Neural progenitor cell (in vitro differentiated cells): ENCODE measurements around the gene RNH1.
"Not testable (repeated sequence)": the region's sequence is repeated elsewhere in the genome, so short reads cannot be mapped to it uniquely, and the experiment has no call there.

ENCODE experiments used
- EZH2 ChIP-seq: fragments of 200-600 bp; sonication (generic); IDR thresholded peaks from 2 replicates; pipeline ENCODE4 v1.6.1; 2017; ENCODE audit warnings: antibody characterized with exemption, mild to moderate bottlenecking, moderate library complexity
- EZH2phosphoT487 ChIP-seq: fragments of 200-600 bp; sonication (generic); IDR thresholded peaks from 2 replicates; pipeline ENCODE4 v1.6.1; 2017; ENCODE audit warnings: antibody characterized with exemption
- TF ChIP-seq, protein P1 (sequence below): fragments of 200-600 bp; sonication (generic); IDR thresholded peaks from 2 replicates; pipeline ENCODE4 v1.5.1; 2017; ENCODE audit warnings: antibody characterized with exemption, mild to moderate bottlenecking

DNA sequence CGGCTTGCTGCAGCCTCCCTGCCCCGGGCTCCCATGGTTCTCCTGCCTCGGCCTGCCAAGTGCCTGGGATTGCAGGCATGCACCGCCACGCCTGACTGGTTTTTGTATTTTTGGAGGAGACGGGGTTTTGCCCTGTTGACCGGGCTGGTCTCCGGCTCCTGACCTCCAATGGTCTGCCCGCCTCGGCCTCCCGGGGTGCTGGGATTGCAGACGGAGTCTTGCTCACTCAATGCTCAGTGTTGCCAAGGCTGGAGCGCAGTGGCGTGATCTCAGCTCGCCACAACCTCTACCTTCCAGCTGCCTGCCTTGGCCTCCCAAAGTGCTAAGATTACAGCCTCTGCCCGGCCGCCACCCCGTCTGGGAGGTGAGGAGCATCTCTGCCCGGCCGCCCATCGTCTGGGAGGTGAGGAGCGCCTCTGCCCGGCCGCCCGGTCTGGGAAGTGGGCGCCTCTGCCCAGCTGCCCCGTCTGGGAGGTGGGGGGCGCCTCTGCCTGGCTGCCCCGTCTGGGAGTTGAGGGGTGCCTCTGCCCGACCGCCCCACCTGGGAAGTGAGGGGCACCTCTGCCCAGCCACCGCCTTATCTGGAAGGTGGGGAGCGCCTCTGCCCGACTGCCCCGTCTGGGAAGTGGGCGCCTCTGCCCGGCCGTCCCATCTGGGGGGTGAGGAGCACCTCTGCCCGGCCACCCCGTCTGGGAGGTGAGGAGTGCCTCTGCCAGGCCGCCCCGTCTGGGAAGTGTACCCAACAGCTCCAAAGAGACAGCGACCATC is 10.1 kb upstream of the RNH1 start:
- TF ChIP-seq, protein P1, sequence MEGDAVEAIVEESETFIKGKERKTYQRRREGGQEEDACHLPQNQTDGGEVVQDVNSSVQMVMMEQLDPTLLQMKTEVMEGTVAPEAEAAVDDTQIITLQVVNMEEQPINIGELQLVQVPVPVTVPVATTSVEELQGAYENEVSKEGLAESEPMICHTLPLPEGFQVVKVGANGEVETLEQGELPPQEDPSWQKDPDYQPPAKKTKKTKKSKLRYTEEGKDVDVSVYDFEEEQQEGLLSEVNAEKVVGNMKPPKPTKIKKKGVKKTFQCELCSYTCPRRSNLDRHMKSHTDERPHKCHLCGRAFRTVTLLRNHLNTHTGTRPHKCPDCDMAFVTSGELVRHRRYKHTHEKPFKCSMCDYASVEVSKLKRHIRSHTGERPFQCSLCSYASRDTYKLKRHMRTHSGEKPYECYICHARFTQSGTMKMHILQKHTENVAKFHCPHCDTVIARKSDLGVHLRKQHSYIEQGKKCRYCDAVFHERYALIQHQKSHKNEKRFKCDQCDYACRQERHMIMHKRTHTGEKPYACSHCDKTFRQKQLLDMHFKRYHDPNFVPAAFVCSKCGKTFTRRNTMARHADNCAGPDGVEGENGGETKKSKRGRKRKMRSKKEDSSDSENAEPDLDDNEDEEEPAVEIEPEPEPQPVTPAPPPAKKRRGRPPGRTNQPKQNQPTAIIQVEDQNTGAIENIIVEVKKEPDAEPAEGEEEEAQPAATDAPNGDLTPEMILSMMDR = not testable (repeated sequence)
- not testable (repeated sequence) for TF ChIP-seq EZH2, EZH2phosphoT487
